Hippocampal formation (tissue), 2 donors: ENCODE data around the gene C1orf167.

Experiments used
- DNase-seq, 2 donors: peaks; one replicate each; lab custom pipeline; 2025; lab: John Stamatoyannopoulos, UW

C1orf167 gene

GRCh38 chr1:11764519-11764918, 2.5 kb downstream of the C1orf167 start:
- no peak for DNase-seq

- no peak for DNase-seq
Measured at GRCh38 chr1:11765661-11766428, 3.9 kb downstream of the C1orf167 start.

GRCh38 chr1:11766429-11766776, 4.4 kb downstream of the C1orf167 start:
- no peak for DNase-seq

GRCh38 chr1:11767922-11768704, 6.1 kb downstream of the C1orf167 start:
- no peak for DNase-seq

GRCh38 chr1:11768821-11769220, 6.8 kb downstream of the C1orf167 start:
- DNase-seq, result no peak

- DNase-seq, result no peak
Measured at GRCh38 chr1:11769274-11769673, 7.3 kb downstream of the C1orf167 start.

- no peak for DNase-seq
Measured at GRCh38 chr1:11770011-11770410, 8.0 kb downstream of the C1orf167 start.

- no peak for DNase-seq
Measured at GRCh38 chr1:11771481-11772043, 9.6 kb downstream of the C1orf167 start.

GRCh38 chr1:11772458-11772857, 10.5 kb downstream of the C1orf167 start:
- DNase-seq, result no peak

GRCh38 chr1:11774753-11775152, 12.8 kb downstream of the C1orf167 start:
- DNase-seq, result no peak

- DNase-seq, result no peak
Measured at GRCh38 chr1:11777658-11778322, 15.8 kb downstream of the C1orf167 start.

- DNase-seq, result no peak
Measured at GRCh38 chr1:11778336-11778735, 16.3 kb downstream of the C1orf167 start.

GRCh38 chr1:11778844-11779623, 17.0 kb downstream of the C1orf167 start:
- DNase-seq, result no peak

- no peak for DNase-seq
Measured at GRCh38 chr1:11779715-11780379, 17.9 kb downstream of the C1orf167 start.

GRCh38 chr1:11780380-11781147, 18.6 kb downstream of the C1orf167 start:
- DNase-seq, result no peak

- no peak for DNase-seq
Measured at GRCh38 chr1:11781297-11781696, 19.3 kb downstream of the C1orf167 start.

- no peak for DNase-seq
Measured at GRCh38 chr1:11782127-11782708, 20.2 kb downstream of the C1orf167 start.

- no peak for DNase-seq
Measured at GRCh38 chr1:11783556-11783955, 21.6 kb downstream of the C1orf167 start.

GRCh38 chr1:11784256-11784992, 22.4 kb downstream of the C1orf167 start:
- no peak for DNase-seq
